HUES64 (cell line): ENCODE measurements around the gene MYH7B. TPM values are rescaled to one million over a fixed set of nuclear protein-coding genes. Genes with fewer than 3 reads are reported as not detected.

Experiments used
- H3K27ac ChIP-seq: 2 replicates; pipeline ENCODE4 v1.7.0; 2013; ENCODE audit warnings: low read depth, low read length, inconsistent platforms
- H3K27me3 ChIP-seq: 2 replicates; pipeline ENCODE4 v1.6.1; 2013; ENCODE audit warnings: mild to moderate bottlenecking, low read length; ENCODE audit not compliant: insufficient read depth
- H3K36me3 ChIP-seq: 2 replicates; pipeline ENCODE4 v1.6.1; 2013; ENCODE audit warnings: mild to moderate bottlenecking, low read length; ENCODE audit not compliant: insufficient read depth
- H3K4me1 ChIP-seq: 2 replicates; pipeline ENCODE4 v1.6.1; 2013; ENCODE audit warnings: mild to moderate bottlenecking, low read length, moderate library complexity; ENCODE audit not compliant: insufficient read depth
- H3K4me3 ChIP-seq: 2 replicates; pipeline ENCODE4 v1.5.1; 2013; ENCODE audit warnings: mild to moderate bottlenecking, low read length, moderate library complexity
- H3K9ac ChIP-seq: 2 replicates; pipeline ENCODE4 v1.6.1; 2013; ENCODE audit warnings: mild to moderate bottlenecking, low read depth, low read length
- H3K9me3 ChIP-seq: 2 replicates; pipeline ENCODE4 v1.6.1; 2013; ENCODE audit warnings: low read depth, low read length; ENCODE audit not compliant: insufficient read depth
- WGBS: fragments of 150-250, 120-280 bp; methylation state at CpG from one replicate; pipeline ENCODE4 v1.1.7; 2013; ENCODE audit warnings: missing lambda C conversion rate; 5-methylcytosine and 5-hydroxymethylcytosine counted together
- polyA plus RNA-seq, 2 experiments: library from polyadenylated mRNA; stranded (reverse); fragments of 50-300 nt; gene quantifications; one replicate each; pipeline ENCODE4 v1.2.3, GENCODE V29; 2013

MYH7B gene
- polyA plus RNA-seq (2013, experiment 1 of 2) = 0.15 TPM
- 0.25 TPM for polyA plus RNA-seq (2013, experiment 2 of 2)

GRCh38 chr20:34955231-34956040 lies at the start of gene MYH7B, which contains the start of gene GSS:
Gene MYH7B (plus strand): TSS chr20:34955868. CDS start chr20:34978006, 22,138 bp downstream.
Gene GSS (minus strand): TSS chr20:34955806. CDS start chr20:34951852, 3,954 bp downstream.
- Histone ChIP-seq H3K36me3 (peaks cover 5% of the 10 kb centered on the region; the same call in 1 of the 2 replicates), H3K4me1 (peaks cover 11% of the 10 kb centered on the region), H3K27ac (peak within 1 kb of the TSS; percentile 75), H3K4me3 (peak within 1 kb of the TSS; percentile 69), H3K9me3 (no peaks in the 10 kb centered on the region), H3K27me3 (no peaks in the 10 kb centered on the region), H3K9ac (peak within 1 kb of the TSS; percentile 82)
- under 1% methylated on average over 62 of the region's 62 CpGs for WGBS

GRCh38 chr20:34907616-34908469 lies 47.8 kb upstream of the MYH7B start:
- H3K27ac ChIP-seq = no peak overlapping the region
- H3K36me3 ChIP-seq = no peaks in the 10 kb centered on the region
- H3K9ac ChIP-seq = no peak overlapping the region

GRCh38 chr20:34915131-34915530 lies 40.5 kb upstream of the MYH7B start:
- Histone ChIP-seq H3K27ac (no peak overlapping the region), H3K9ac (no peak overlapping the region), H3K36me3 (no peaks in the 10 kb centered on the region), H3K27me3 (no peaks in the 10 kb centered on the region), H3K4me1 (no peaks in the 10 kb centered on the region), H3K9me3 (no peaks in the 10 kb centered on the region), H3K4me3 (no peak overlapping the region)
- 94% methylated on average over 4 of the region's 4 CpGs for WGBS

More at GRCh38 chr20:34907616-34908469, 47.8 kb upstream of the MYH7B start:
- Histone ChIP-seq H3K27me3 (no peaks in the 10 kb centered on the region), H3K4me3 (no peak overlapping the region), H3K4me1 (no peaks in the 10 kb centered on the region), H3K9me3 (no peaks in the 10 kb centered on the region)
- 81% methylated on average over 7 of the region's 7 CpGs for WGBS

- H3K27ac ChIP-seq = no peak overlapping the region
- no peaks in the 10 kb centered on the region for H3K27me3 ChIP-seq
- no peaks in the 10 kb centered on the region for H3K36me3 ChIP-seq
- H3K4me1 ChIP-seq = no peaks in the 10 kb centered on the region
- no peaks in the 10 kb centered on the region for H3K9me3 ChIP-seq
- 88% methylated on average over 2 of the region's 4 CpGs for WGBS
- H3K9ac ChIP-seq = no peak overlapping the region
- H3K4me3 ChIP-seq = no peak overlapping the region
Measured at GRCh38 chr20:34915749-34916455, 39.8 kb upstream of the MYH7B start.

GRCh38 chr20:34916774-34917354 lies 38.8 kb upstream of the MYH7B start:
- H3K27ac ChIP-seq = no peak overlapping the region
- no peaks in the 10 kb centered on the region for H3K36me3 ChIP-seq
- H3K9me3 ChIP-seq = no peaks in the 10 kb centered on the region
- no peak overlapping the region for H3K9ac ChIP-seq
- H3K4me1 ChIP-seq = no peaks in the 10 kb centered on the region
- H3K4me3 ChIP-seq = no peak overlapping the region
- H3K27me3 ChIP-seq = no peaks in the 10 kb centered on the region
- WGBS = 88% methylated on average over 2 of the region's 2 CpGs

- Histone ChIP-seq H3K27me3 (no peaks in the 10 kb centered on the region), H3K36me3 (peaks cover 3% of the 10 kb centered on the region), H3K27ac (no peak overlapping the region), H3K4me3 (no peak overlapping the region), H3K9me3 (peaks cover 8% of the 10 kb centered on the region), H3K4me1 (no peaks in the 10 kb centered on the region), H3K9ac (no peak overlapping the region)
Measured at GRCh38 chr20:34920055-34920454, 35.6 kb upstream of the MYH7B start.

- Histone ChIP-seq H3K36me3 (peaks cover 8% of the 10 kb centered on the region), H3K9ac (no peak overlapping the region), H3K27me3 (no peaks in the 10 kb centered on the region), H3K4me1 (no peaks in the 10 kb centered on the region), H3K4me3 (no peak overlapping the region), H3K27ac (no peak overlapping the region), H3K9me3 (peaks cover 8% of the 10 kb centered on the region)
- WGBS = 91% methylated on average over 3 of the region's 3 CpGs
Measured at GRCh38 chr20:34921436-34921835, 34.2 kb upstream of the MYH7B start.

- no peak overlapping the region for H3K4me3 ChIP-seq
- H3K36me3 ChIP-seq = peaks cover 18% of the 10 kb centered on the region
- no peak overlapping the region for H3K27ac ChIP-seq
- no peaks in the 10 kb centered on the region for H3K27me3 ChIP-seq
- H3K9ac ChIP-seq = no peak overlapping the region
- no peaks in the 10 kb centered on the region for H3K4me1 ChIP-seq
- peaks cover 8% of the 10 kb centered on the region for H3K9me3 ChIP-seq
- WGBS = 94% methylated on average over 5 of the region's 5 CpGs
Measured at GRCh38 chr20:34922654-34923381, 32.9 kb upstream of the MYH7B start.

GRCh38 chr20:34923414-34923813 lies 32.3 kb upstream of the MYH7B start:
- Histone ChIP-seq H3K36me3 (peaks cover 24% of the 10 kb centered on the region), H3K4me3 (no peak overlapping the region), H3K9ac (no peak overlapping the region), H3K27me3 (no peaks in the 10 kb centered on the region), H3K9me3 (peaks cover 8% of the 10 kb centered on the region), H3K27ac (no peak overlapping the region), H3K4me1 (no peaks in the 10 kb centered on the region)
- 89% methylated on average over 1 of the region's 2 CpGs for WGBS

- Histone ChIP-seq H3K36me3 (peaks cover 39% of the 10 kb centered on the region), H3K27me3 (no peaks in the 10 kb centered on the region), H3K4me1 (no peaks in the 10 kb centered on the region), H3K4me3 (no peak overlapping the region), H3K9me3 (peaks cover 8% of the 10 kb centered on the region), H3K27ac (no peak overlapping the region), H3K9ac (no peak overlapping the region)
- 89% methylated on average over 3 of the region's 3 CpGs for WGBS
Measured at GRCh38 chr20:34925341-34925740, 30.3 kb upstream of the MYH7B start.
